Medulla oblongata (tissue), 1 donor: Measurements from ENCODE around the gene TIGD3.

Experiments
- DNase-seq: peaks from one replicate; pipeline ENCODE4 v3.0.0-alpha.2; 2015; ENCODE audit errors: extremely low spot score

TIGD3 gene

DNA sequence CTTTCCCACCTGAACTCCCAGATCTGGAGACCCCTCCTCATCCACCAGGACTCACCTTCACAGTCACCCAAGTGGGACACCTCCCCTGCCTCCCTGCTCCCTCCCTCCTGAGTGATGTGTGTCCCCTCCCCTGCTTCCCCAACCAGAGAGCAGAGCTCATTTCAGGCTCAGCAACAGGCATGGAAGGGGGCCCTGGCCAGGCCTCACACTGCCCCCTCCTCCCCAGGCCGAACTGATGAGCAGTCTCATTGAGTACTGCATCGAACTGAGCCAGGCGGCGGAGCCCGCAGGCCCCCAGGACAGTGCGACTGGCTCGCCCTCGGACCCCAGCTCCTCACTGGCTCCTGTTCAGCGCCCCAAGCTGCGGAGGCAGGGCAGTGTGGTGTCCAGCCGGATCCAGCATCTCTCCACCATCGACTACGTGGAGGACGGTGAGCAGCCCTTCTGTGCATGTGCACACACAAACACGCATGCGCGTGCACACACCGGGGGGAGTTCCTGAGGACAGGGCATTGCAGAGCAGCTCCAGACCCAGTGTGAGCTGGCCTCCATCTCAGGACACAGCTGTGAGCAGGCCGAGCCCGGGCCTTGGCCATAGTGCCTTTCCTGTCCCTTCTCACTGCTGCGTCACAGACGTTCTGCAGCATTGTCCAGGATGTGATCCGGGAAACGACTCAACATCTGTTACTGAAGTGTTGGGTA, 50.2 kb downstream of the TIGD3 start:
- no peak for DNase-seq
